ENCODE results near the gene ZBTB44.

Gene ZBTB44

DNA sequence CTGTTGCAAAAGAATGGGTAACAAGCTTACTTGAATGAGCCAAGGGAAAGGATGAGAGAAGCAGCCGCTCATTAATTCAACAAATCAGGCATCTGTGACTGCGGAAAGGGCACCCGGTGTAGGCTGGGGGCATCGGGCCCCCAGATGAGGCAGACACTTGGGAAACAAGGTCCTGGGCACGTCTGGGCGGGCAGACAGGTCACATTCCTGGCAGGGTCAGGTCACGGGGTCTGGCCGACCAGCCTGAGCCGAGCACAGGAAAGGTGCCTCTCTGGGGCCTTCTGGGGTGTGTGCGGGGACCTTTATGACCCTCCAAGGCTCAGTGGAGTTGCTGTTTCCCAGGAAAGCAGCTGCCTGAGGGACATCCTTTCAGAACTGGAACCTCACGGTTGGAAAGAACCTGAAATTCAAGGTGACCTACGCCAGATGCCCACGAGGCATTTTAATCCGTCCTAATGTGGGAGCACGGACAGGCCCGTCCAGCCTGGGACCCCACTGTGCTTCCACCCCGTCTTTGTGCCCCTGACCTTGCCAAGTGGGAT is 98.1 kb downstream of the ZBTB44 start:
- in situ Hi-C loops (cut with MboI; ENCODE audit: low sequenced_read_pairs), result loop anchor here (25.0 kb wide), 1 partner anchor 171 kb away; no protein-coding TSS in a partner anchor

DNA sequence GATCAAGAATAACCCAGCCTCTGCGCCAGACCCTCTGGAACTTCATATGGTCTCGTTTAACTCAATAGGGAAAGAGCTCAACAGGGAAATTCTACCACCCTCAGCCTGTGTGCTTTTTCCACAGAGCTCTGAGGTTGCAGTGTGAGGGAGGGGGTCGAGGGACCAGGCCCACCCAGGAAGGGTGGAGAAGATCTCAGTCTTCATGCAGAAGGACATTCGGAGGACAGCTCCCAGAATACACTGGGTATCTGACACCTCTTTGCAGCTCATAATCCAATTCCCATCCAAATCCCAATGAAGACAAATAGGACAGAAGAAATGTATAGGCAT is 98.5 kb downstream of the ZBTB44 start:
- in situ Hi-C loops (cut with MboI; ENCODE audit: low sequenced_read_pairs), result loop anchor here (25.0 kb wide), 1 partner anchor 171 kb away; no protein-coding TSS in a partner anchor

GRCh38 chr11:130215531-130216220 is 99.0 kb downstream of the ZBTB44 start:
- in situ Hi-C loops (cut with MboI; ENCODE audit: low sequenced_read_pairs), result loop anchor here (25.0 kb wide), 1 partner anchor 172 kb away; no protein-coding TSS in a partner anchor

GRCh38 chr11:130214861-130215530 is 99.7 kb downstream of the ZBTB44 start:
- in situ Hi-C loops (cut with MboI; ENCODE audit: low sequenced_read_pairs), result loop anchor here (25.0 kb wide), 1 partner anchor 172 kb away; no protein-coding TSS in a partner anchor

- in situ Hi-C loops (cut with MboI; ENCODE audit: low sequenced_read_pairs), result loop anchor here (25.0 kb wide), 1 partner anchor 173 kb away; no protein-coding TSS in a partner anchor
Observed at GRCh38 chr11:130213979-130214281, 100.8 kb downstream of the ZBTB44 start.

DNA sequence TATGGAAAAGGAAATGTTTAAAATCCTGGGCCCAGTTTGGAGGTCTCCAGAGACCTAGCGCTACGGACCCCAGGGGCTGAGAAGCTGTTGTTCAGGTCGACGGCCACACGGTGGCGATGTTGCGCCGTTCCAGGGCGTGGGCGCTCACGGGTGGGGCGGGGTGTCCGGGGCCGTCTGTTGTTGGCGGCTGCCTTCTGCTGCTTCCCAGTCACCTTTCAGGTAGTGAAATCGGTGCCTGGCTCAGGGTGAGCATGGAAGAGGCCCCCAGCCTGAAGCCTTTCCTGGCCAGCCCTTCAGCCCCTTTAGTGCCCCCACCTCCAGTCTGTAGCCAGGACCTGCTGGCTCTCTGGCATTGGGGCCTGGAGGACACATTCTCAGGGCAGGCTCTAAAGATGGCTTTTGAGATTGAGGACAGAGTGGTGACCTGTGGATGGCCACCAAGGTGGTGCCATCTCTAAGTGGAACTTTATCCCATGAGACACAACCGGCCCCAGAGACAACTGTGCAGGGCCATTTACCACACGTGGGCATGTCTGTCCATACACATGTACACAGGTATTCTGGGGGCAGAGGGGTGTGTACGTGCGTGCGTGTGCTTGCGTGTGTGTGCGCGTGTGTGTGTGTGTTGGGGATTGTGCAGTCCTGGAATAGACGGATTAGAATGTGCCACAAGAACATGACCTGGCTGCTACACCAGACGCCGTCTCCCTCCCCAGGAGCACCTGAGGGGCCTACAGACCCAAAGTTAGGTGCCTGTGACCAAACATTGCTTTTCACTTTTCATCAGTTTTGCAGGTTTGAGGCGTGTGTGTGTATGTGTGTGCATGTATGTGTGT is 101.4 kb downstream of the ZBTB44 start:
- in situ Hi-C loops (cut with MboI; ENCODE audit: low sequenced_read_pairs), result loop anchor here (25.0 kb wide), 1 partner anchor 174 kb away; no protein-coding TSS in a partner anchor

DNA sequence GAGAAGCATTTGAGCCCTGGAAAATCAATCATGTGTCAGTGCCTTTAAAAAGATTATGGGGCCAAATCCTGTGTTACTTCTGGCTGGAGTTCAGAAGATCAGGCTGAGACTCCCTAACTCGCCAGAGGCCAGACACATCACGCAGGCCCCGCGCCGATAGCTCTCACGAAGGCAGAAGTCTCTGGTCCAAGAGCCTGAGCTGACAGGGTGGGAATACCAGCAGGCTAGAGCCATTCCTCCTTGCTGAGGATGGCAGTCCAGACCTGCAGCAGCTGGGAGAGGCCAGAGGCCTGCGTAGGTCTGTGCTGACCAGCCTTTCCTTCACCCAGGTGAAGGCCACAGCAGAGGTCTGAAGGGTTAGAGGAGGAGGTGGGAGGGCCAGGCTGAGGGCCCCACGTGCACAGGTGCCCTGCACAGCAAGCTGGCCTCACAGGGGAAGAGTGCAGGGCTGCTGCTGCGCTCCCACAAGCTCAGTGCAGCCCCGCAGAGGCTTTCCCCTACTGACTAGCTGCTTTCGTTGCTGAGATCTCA is 102.2 kb downstream of the ZBTB44 start:
- in situ Hi-C loops (cut with MboI; ENCODE audit: low sequenced_read_pairs), result loop anchor here (25.0 kb wide), 1 partner anchor 175 kb away; no protein-coding TSS in a partner anchor

DNA sequence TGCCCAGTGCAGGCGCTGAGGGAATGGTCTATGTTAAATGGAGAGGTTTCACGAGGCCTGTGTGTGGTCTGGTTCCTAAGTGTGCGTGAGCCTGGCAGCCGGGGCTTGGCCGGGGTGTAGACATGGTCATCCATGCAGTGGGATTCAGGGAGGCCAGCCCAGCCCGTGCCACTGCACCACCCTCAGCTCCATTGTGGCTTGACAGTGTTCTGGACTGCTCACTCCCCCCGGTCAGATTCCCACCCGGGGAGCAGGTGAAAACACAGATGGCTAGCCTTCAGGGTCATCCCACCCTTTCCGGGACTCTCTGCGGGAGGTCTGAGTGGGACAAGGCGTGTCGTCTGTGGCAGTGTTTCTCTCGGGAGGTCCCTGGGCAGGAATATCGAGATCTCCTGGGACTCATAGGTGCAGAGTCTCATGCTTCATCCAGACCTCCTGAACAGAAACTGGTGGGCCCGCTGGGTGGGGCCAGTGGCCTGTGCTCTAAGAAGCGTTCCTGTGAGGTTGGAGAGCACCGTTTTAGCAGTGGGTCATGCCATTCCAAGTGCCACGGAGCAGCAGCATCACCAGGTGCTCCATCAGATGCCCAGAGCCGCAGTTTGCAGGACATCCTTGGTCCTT is 102.8 kb downstream of the ZBTB44 start:
- in situ Hi-C loops (cut with MboI; ENCODE audit: low sequenced_read_pairs), result loop anchor here (25.0 kb wide), 1 partner anchor 175 kb away; no protein-coding TSS in a partner anchor

DNA sequence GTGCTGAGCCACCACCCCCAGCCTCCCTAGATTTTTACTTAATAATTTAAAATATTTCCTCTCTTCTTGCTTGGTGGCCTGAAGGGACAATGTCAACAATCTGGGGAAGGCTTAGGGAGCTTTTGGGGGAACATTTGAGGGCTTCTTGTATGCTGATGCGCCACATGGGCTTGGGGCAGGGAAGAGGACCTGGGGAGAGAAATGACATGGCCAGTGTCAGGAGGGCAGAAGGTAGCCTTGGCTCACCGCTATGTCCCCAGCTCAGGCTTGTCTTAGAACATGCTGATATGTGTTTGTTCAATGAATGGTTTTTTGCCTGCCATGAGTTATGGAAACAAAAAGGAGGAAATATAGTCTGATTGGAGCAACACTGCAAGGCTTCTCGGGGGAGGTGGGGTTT is 103.6 kb downstream of the ZBTB44 start:
- in situ Hi-C loops (cut with MboI; ENCODE audit: low sequenced_read_pairs), result loop anchor here (25.0 kb wide), 1 partner anchor 176 kb away; no protein-coding TSS in a partner anchor

- in situ Hi-C loops (cut with MboI; ENCODE audit: low sequenced_read_pairs), result loop anchor here (25.0 kb wide), 1 partner anchor 177 kb away; no protein-coding TSS in a partner anchor
Observed at GRCh38 chr11:130209954-130210854, 104.5 kb downstream of the ZBTB44 start.

GRCh38 chr11:130209128-130209932 is 105.4 kb downstream of the ZBTB44 start:
- in situ Hi-C loops (cut with MboI; ENCODE audit: low sequenced_read_pairs), result loop anchor here (25.0 kb wide), 1 partner anchor 178 kb away; no protein-coding TSS in a partner anchor

DNA sequence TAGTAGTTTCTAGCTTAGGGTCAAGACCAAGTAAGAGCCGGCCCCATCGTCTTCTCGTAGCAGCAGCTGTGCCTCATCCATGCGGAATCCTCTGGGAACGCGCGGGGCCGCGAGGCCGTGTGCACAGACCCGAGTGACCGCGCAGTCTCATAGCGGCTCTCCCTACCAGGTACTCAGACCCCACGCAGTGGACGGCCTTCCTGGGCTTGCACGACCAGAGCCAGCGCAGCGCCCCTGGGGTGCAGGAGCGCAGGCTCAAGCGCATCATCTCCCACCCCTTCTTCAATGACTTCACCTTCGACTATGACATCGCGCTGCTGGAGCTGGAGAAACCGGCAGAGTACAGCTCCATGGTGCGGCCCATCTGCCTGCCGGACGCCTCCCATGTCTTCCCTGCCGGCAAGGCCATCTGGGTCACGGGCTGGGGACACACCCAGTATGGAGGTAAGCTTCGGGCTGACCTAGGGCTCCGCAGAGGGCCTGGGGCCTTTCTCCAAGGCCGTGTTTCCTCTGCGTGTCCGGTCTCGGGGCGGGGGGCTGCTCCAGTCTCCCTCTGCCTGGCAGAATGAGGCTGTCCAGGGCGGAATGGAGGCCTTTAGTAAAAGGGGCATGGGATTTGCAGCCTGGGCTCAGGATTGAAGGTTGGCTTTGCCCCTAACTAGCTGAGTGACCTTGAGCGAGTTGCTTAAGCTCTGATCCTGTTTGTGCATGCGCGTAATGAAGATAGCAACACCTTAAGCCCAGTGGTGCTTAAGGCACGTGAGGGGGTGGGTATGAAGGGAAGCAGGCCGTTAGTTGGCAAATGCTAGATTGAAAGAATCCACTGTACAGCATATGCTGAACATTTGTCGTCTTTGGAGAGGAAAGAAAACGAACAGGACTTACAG is 106.2 kb downstream of the ZBTB44 start:
- in situ Hi-C loops (cut with MboI; ENCODE audit: low sequenced_read_pairs), result loop anchor here (25.0 kb wide), 1 partner anchor 179 kb away; no protein-coding TSS in a partner anchor

- in situ Hi-C loops (cut with MboI; ENCODE audit: low sequenced_read_pairs), result loop anchor here (25.0 kb wide), 1 partner anchor 181 kb away; no protein-coding TSS in a partner anchor
Observed at GRCh38 chr11:130206141-130206540, 108.6 kb downstream of the ZBTB44 start.

DNA sequence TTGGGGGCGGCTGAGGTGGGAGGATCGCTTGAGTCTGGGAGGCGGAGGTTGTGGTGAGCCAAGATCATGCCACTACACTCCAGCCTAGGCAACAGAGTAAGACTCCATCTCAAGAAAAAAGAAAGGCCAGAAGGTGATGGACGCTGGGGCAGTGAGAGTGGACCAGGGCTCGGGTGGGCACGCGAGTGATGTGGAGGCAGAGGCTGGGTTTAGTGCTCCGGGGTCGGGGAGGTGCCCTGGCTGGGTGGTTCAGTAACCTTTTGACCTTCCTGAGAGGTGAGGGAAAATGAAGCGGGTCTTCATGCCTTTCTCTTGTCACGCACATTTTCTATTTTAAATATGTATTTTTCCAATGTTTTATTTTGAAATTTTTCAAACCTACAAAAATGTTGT is 110.0 kb downstream of the ZBTB44 start:
- in situ Hi-C loops (cut with MboI; ENCODE audit: low sequenced_read_pairs), result loop anchor here (25.0 kb wide), 1 partner anchor 183 kb away; no protein-coding TSS in a partner anchor

- in situ Hi-C loops (cut with MboI; ENCODE audit: low sequenced_read_pairs), result loop anchor here (25.0 kb wide), 1 partner anchor 183 kb away; no protein-coding TSS in a partner anchor
Observed at GRCh38 chr11:130203766-130204702, 110.7 kb downstream of the ZBTB44 start.
